ENCODE data around the gene MTCH2.

DNA sequence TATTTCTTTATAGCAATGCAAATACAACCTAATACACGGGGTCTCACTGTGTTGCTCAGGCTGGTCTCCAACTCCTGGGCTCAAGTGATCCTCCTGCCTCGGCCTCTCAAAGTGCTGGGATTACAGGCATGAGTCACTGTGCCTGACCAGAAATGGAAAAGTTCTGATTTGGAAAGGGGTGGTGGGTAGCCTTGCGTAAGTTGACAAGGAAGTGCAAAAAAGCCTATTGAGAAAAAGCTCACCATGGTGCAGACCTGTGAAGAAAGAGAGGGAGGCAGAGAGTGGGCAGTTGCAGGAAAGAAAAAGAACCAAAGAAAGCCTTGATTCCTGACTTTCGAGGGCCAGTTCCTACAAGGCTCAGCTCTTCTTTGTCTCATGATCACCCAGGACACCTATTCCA, 45.8 kb upstream of the MTCH2 start:
- TF ChIP-seq SIN3A (IDR thresholded peaks at IDR 0.05; ENCODE audit: low read depth) (no peak), POLR2A (IDR thresholded peaks at IDR 0.05; ENCODE audit: borderline replicate concordance, extremely low read depth, insufficient read depth, insufficient read length) (no peak), ZNF274 (IDR thresholded peaks at IDR 0.05; ENCODE audit: low read depth, low read length) (no peak)
- TF ChIP-seq, protein P1, sequence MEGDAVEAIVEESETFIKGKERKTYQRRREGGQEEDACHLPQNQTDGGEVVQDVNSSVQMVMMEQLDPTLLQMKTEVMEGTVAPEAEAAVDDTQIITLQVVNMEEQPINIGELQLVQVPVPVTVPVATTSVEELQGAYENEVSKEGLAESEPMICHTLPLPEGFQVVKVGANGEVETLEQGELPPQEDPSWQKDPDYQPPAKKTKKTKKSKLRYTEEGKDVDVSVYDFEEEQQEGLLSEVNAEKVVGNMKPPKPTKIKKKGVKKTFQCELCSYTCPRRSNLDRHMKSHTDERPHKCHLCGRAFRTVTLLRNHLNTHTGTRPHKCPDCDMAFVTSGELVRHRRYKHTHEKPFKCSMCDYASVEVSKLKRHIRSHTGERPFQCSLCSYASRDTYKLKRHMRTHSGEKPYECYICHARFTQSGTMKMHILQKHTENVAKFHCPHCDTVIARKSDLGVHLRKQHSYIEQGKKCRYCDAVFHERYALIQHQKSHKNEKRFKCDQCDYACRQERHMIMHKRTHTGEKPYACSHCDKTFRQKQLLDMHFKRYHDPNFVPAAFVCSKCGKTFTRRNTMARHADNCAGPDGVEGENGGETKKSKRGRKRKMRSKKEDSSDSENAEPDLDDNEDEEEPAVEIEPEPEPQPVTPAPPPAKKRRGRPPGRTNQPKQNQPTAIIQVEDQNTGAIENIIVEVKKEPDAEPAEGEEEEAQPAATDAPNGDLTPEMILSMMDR (IDR thresholded peaks at IDR 0.05 in 2 of 3, conservative IDR thresholded peaks at IDR 0.05 in 1 of 3; ENCODE audit: borderline replicate concordance in 1 of 3, insufficient read depth in 1 of 3, low read depth in 2 of 3, low read length in 2 of 3): no peak

All from HCT116 (cell line).